ENCODE measurements around the gene NDUFS2.

The NDUFS2 gene

GRCh38 chr1:161179698-161180097 lies 22.5 kb upstream of the NDUFS2 start:
- TF ChIP-seq CTCF (conservative IDR thresholded peaks at IDR 0.05), result no peak
- peak overlapping the region; percentile 20; the same call in 1 of the 2 replicates for H3K27ac ChIP-seq

GRCh38 chr1:161180639-161181038 lies 21.5 kb upstream of the NDUFS2 start:
- peak; percentile 22 for TF ChIP-seq CTCF (conservative IDR thresholded peaks at IDR 0.05)
- H3K27ac ChIP-seq, result no peak overlapping the region

- no peak overlapping the region for H3K27ac ChIP-seq
- TF ChIP-seq CTCF (conservative IDR thresholded peaks at IDR 0.05), result no peak
Measured at GRCh38 chr1:161182214-161182613, 20.0 kb upstream of the NDUFS2 start.

GRCh38 chr1:161185282-161185682 lies 16.9 kb upstream of the NDUFS2 start:
- no peak for TF ChIP-seq CTCF (conservative IDR thresholded peaks at IDR 0.05)
- H3K27ac ChIP-seq, result no peak overlapping the region

- no peak overlapping the region for H3K27ac ChIP-seq
- TF ChIP-seq CTCF (conservative IDR thresholded peaks at IDR 0.05), result no peak
Measured at GRCh38 chr1:161185732-161186311, 16.3 kb upstream of the NDUFS2 start.

GRCh38 chr1:161187311-161187710 lies 14.9 kb upstream of the NDUFS2 start:
- TF ChIP-seq CTCF (conservative IDR thresholded peaks at IDR 0.05), result no peak
- H3K27ac ChIP-seq, result no peak overlapping the region

- TF ChIP-seq CTCF (conservative IDR thresholded peaks at IDR 0.05), result no peak
- H3K27ac ChIP-seq, result no peak overlapping the region
Measured at GRCh38 chr1:161188381-161188780, 13.8 kb upstream of the NDUFS2 start.
